ENCODE data around the gene ERFE.

ERFE gene

DNA sequence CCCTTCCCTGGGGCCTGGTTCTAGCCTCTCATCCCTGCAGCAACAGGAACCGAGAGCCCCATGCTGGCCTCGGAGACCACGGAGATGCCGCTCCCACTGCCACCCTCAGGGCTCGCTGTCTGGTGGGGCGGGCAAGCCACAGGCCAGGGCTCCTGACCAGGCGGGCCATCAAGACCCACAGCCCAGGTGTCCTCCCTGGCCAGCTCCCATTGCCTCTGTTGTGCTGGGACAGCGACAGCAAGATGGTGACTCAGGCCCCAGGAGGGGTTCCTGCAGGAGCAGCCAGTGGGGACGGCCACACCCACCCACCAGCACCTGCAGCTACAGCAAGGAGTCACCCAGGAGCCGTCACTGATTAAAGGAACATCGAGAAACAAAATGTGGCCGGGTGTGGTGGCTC, 12.9 kb upstream of the ERFE start:
- Histone ChIP-seq H3K9me3 (no peaks in the 10 kb centered on the region), H3K4me1 (ENCODE audit: control insufficient read depth in 1 of 2, insufficient read depth in 1 of 2, low read depth in 1 of 2, low read length in 1 of 2) (no peaks in the 10 kb centered on the region), H3K36me3 (no peaks in the 10 kb centered on the region), H3K27ac (no peak overlapping the region), H3K27me3 (no peaks in the 10 kb centered on the region), H3K4me3 (ENCODE audit: low read depth in 1 of 2, low read length in 1 of 2) (no peak overlapping the region)
- no peak for TF ChIP-seq CTCF (IDR thresholded peaks at IDR 0.05)

GRCh38 chr2:238146884-238147544, 11.8 kb upstream of the ERFE start:
- TF ChIP-seq CTCF (IDR thresholded peaks at IDR 0.05) = no peak
- Histone ChIP-seq H3K36me3 (no peaks in the 10 kb centered on the region), H3K27ac (no peak overlapping the region), H3K4me1 (ENCODE audit: control insufficient read depth in 1 of 2, insufficient read depth in 1 of 2, low read depth in 1 of 2, low read length in 1 of 2) (no peaks in the 10 kb centered on the region), H3K27me3 (no peaks in the 10 kb centered on the region), H3K9me3 (no peaks in the 10 kb centered on the region), H3K4me3 (ENCODE audit: low read depth in 1 of 2, low read length in 1 of 2) (no peak overlapping the region)

- H3K9me3 ChIP-seq = no peaks in the 10 kb centered on the region
Observed at GRCh38 chr2:238148981-238149380, 9.8 kb upstream of the ERFE start.

GRCh38 chr2:238149841-238150572, 8.8 kb upstream of the ERFE start:
- H3K36me3 ChIP-seq = no peaks in the 10 kb centered on the region
- H3K4me3 ChIP-seq (ENCODE audit: low read depth in 1 of 2, low read length in 1 of 2) = no peak overlapping the region
- no peaks in the 10 kb centered on the region for H3K27me3 ChIP-seq
- TF ChIP-seq CTCF (IDR thresholded peaks at IDR 0.05) = no peak
- no peak overlapping the region for H3K27ac ChIP-seq
- H3K9me3 ChIP-seq = no peaks in the 10 kb centered on the region
- no peaks in the 10 kb centered on the region for H3K4me1 ChIP-seq (ENCODE audit: control insufficient read depth in 1 of 2, insufficient read depth in 1 of 2, low read depth in 1 of 2, low read length in 1 of 2)

More at GRCh38 chr2:238148981-238149380, 9.8 kb upstream of the ERFE start:
- no peaks in the 10 kb centered on the region for H3K27me3 ChIP-seq
- H3K36me3 ChIP-seq = no peaks in the 10 kb centered on the region
- H3K4me1 ChIP-seq (ENCODE audit: control insufficient read depth in 1 of 2, insufficient read depth in 1 of 2, low read depth in 1 of 2, low read length in 1 of 2) = no peaks in the 10 kb centered on the region
- H3K4me3 ChIP-seq (ENCODE audit: low read depth in 1 of 2, low read length in 1 of 2) = no peak overlapping the region
- H3K27ac ChIP-seq = no peak overlapping the region
- no peak for TF ChIP-seq CTCF (IDR thresholded peaks at IDR 0.05)

DNA sequence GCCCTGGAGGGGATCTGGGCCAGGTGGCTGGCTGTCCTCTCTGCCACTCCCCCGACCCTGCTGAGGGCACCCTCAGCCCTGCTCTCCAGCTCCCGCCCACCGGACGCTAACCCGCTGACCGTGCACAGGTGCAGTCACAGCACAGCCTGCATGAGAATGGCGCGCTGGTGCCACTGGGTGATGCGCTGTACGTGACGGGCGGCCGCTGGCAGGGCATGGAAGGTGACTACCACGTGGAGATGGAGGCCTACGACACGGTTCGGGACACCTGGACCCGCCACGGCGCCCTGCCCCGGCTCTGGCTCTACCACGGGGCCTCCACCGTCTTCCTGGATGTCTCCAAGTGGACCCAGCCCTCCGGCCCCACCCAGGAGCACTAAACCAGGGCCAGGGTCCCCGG, 8.1 kb upstream of the ERFE start:
- H3K9me3 ChIP-seq = no peaks in the 10 kb centered on the region
- no peak overlapping the region for H3K27ac ChIP-seq
- TF ChIP-seq CTCF (IDR thresholded peaks at IDR 0.05) = no peak
- H3K36me3 ChIP-seq = no peaks in the 10 kb centered on the region
- H3K4me3 ChIP-seq (ENCODE audit: low read depth in 1 of 2, low read length in 1 of 2) = no peak overlapping the region
- H3K27me3 ChIP-seq = no peaks in the 10 kb centered on the region
- H3K4me1 ChIP-seq (ENCODE audit: control insufficient read depth in 1 of 2, insufficient read depth in 1 of 2, low read depth in 1 of 2, low read length in 1 of 2) = no peaks in the 10 kb centered on the region

Data from neutrophil (primary cell).